ENCODE results near the gene PLEKHG2. TPM values are rescaled to one million over a fixed set of nuclear protein-coding genes. Genes with fewer than 3 reads are reported as not detected.

The PLEKHG2 gene
- total and polyA plus RNA-seq, 9 of the 15 experiments (the other 6 are each of a cell fraction or from before 2014, with no cell fraction given): 0.98 to 45.7 (median 9.8) TPM

DNA sequence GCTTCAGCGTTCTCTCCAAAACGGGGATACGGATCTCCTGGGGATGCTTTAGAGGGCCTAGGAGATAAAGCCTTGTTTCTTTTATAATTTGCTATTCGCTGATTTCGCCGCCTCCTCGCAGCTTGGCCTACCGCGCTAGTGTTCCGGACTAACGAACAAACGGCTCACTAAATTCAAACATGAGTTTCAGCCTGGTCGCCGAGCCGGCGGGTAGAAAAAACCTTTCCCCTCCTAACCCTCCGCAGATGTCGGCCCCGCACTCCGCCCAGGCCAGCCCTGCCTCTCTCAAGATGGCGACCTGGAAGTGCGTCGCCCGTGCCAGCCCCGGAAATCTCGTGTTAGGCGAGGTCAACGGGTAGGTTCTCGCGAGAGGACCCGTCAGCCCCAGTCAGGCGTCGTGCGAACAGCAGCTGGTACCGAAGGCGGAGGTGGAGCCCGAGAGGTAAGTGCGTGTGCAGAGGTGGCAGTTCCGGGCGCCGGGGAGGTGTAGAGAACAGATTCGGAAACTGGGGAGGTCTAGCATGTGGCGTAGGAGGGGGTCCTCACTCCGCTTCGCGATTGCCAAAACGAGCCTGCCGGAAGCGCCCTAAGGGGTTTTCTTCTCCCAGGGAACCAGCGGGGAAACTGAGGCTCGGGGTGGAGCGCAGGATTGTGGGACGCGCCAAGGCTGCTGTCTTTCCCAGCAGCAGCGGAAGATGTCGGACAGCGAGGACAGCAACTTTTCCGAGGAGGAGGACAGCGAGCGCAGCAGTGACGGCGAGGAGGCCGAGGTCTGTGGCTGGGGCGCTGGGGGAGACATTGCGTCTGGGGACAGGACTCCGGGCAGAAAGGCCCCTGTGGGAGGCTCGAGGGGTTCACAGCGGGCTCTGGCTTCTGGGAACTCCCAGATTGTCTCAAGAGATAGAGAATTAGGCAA is 33.0 kb downstream of the PLEKHG2 start, which contains the start of gene SUPT5H (continued):
- peak; percentile 81; the same call in 1 of the 2 replicates for TF ChIP-seq MXI1 (IDR thresholded peaks at IDR 0.05; ENCODE audit: low read depth, low read length)
- peak; percentile 83 for TF ChIP-seq CREB1 (IDR thresholded peaks at IDR 0.05)
- TF ChIP-seq CREB1 (CRISPR knock-in tag; IDR thresholded peaks at IDR 0.05): peak; percentile 72
- TF ChIP-seq ZNF766 (CRISPR knock-in tag; conservative IDR thresholded peaks at IDR 0.05): no peak; the same call in 1 of the 2 replicates
- TF ChIP-seq CHCHD3 (CRISPR knock-in tag; IDR thresholded peaks at IDR 0.05): no peak
- no peak for TF ChIP-seq ZNF217 (CRISPR knock-in tag; IDR thresholded peaks at IDR 0.05)
- TF ChIP-seq CHD4 (IDR thresholded peaks at IDR 0.05; ENCODE audit: insufficient read depth, insufficient replicate concordance, low read depth, low read length, poor library complexity, severe bottlenecking): no peak
- peak; percentile 95 for TF ChIP-seq GABPA (tag; conservative IDR thresholded peaks at IDR 0.05; ENCODE audit: low read depth)
- TF ChIP-seq SRSF1 (IDR thresholded peaks at IDR 0.05; ENCODE audit: low read depth, low read length): no peak
- no peak for TF ChIP-seq POU5F1 (IDR thresholded peaks at IDR 0.05; ENCODE audit: borderline replicate concordance, low read depth, low read length, partially characterized antibody)
- TF ChIP-seq LARP7 (IDR thresholded peaks at IDR 0.05): peak; percentile 68; the same call in 1 of the 2 replicates
- TF ChIP-seq DNMT1 (IDR thresholded peaks at IDR 0.05): no peak
- TF ChIP-seq, protein P1, sequence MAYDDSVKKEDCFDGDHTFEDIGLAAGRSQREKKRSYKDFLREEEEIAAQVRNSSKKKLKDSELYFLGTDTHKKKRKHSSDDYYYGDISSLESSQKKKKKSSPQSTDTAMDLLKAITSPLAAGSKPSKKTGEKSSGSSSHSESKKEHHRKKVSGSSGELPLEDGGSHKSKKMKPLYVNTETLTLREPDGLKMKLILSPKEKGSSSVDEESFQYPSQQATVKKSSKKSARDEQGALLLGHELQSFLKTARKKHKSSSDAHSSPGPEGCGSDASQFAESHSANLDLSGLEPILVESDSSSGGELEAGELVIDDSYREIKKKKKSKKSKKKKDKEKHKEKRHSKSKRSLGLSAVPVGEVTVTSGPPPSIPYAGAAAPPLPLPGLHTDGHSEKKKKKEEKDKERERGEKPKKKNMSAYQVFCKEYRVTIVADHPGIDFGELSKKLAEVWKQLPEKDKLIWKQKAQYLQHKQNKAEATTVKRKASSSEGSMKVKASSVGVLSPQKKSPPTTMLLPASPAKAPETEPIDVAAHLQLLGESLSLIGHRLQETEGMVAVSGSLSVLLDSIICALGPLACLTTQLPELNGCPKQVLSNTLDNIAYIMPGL (CRISPR knock-in tag; IDR thresholded peaks at IDR 0.05): no peak
- no peak for TF ChIP-seq ZNF24 (IDR thresholded peaks at IDR 0.05)
- TF ChIP-seq, protein P2, sequence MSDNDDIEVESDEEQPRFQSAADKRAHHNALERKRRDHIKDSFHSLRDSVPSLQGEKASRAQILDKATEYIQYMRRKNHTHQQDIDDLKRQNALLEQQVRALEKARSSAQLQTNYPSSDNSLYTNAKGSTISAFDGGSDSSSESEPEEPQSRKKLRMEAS (CRISPR knock-in tag; IDR thresholded peaks at IDR 0.05): peak; percentile 79
- 0 out of 4 replicates have a peak, but pooled peaks of 1 of the 2 experiments have one; percentile 16 for TF ChIP-seq RCOR1 (IDR thresholded peaks at IDR 0.05; ENCODE audit: borderline replicate concordance in 1 of 2, low read depth in 2 of 2, low read length in 2 of 2)
- no peak for TF ChIP-seq SETDB1 (IDR thresholded peaks at IDR 0.05; ENCODE audit: low read length)
- TF ChIP-seq, protein P3, sequence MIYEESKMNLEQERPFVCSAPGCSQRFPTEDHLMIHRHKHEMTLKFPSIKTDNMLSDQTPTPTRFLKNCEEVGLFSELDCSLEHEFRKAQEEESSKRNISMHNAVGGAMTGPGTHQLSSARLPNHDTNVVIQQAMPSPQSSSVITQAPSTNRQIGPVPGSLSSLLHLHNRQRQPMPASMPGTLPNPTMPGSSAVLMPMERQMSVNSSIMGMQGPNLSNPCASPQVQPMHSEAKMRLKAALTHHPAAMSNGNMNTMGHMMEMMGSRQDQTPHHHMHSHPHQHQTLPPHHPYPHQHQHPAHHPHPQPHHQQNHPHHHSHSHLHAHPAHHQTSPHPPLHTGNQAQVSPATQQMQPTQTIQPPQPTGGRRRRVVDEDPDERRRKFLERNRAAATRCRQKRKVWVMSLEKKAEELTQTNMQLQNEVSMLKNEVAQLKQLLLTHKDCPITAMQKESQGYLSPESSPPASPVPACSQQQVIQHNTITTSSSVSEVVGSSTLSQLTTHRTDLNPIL (CRISPR knock-in tag; IDR thresholded peaks at IDR 0.05): no peak
- TF ChIP-seq, protein P4, sequence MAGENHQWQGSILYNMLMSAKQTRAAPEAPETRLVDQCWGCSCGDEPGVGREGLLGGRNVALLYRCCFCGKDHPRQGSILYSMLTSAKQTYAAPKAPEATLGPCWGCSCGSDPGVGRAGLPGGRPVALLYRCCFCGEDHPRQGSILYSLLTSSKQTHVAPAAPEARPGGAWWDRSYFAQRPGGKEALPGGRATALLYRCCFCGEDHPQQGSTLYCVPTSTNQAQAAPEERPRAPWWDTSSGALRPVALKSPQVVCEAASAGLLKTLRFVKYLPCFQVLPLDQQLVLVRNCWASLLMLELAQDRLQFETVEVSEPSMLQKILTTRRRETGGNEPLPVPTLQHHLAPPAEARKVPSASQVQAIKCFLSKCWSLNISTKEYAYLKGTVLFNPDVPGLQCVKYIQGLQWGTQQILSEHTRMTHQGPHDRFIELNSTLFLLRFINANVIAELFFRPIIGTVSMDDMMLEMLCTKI (IDR thresholded peaks at IDR 0.05; ENCODE audit: partially characterized antibody): no peak
- TF ChIP-seq XRCC5 (IDR thresholded peaks at IDR 0.05; ENCODE audit: low read depth, low read length): 0 out of 2 replicates have a peak, but pooled peaks have one; percentile 47
- TF ChIP-seq ZNF165 (CRISPR knock-in tag; IDR thresholded peaks at IDR 0.05; ENCODE audit: borderline replicate concordance): no peak
- no peak for TF ChIP-seq SRSF9 (IDR thresholded peaks at IDR 0.05; ENCODE audit: borderline replicate concordance, low read depth, low read length)
- 0 out of 2 replicates have a peak, but pooled peaks have one; percentile 58 for TF ChIP-seq ZZZ3 (IDR thresholded peaks at IDR 0.05)
